SK-N-SH (cell line): ENCODE data around the gene EMILIN2. TPM values are rescaled to one million over a fixed set of nuclear protein-coding genes. Genes with fewer than 3 reads are reported as not detected.

Experiments used
- CTCF ChIA-PET: fragments of 300-600, 350-600 bp; formaldehyde crosslinking; extraction: SDS; loops from one replicate; lab custom pipeline; 2021; lab: Yijun Ruan, JAX
- POLR2A ChIA-PET: fragments of 350-600 bp; sonication (Branson Sonifier 250); formaldehyde crosslinking; extraction: SDS; loops from one replicate; lab custom pipeline; 2020; ENCODE audit warnings: antibody characterized with exemption, inconsistent platforms; lab: Yijun Ruan, JAX
- DNase-seq: peaks from one replicate; pipeline ENCODE4 v3.0.0; 2012
- H2AFZ ChIP-seq: fragments of 200-600 bp; sonication (generic); 2 replicates; pipeline ENCODE4 v1.8.1; 2016; ENCODE audit warnings: antibody characterized with exemption, mild to moderate bottlenecking, low read depth
- H3F3A ChIP-seq: fragments of 200-600 bp; sonication (generic); replicated peaks from 2 replicates; pipeline ENCODE3; 2016; ENCODE audit warnings: antibody characterized with exemption, mild to moderate bottlenecking; ENCODE audit not compliant: insufficient read depth
- H3K27ac ChIP-seq, 2 experiments: fragments of 200-500 bp in 1 of 2; fragments of 200-600 bp in 1 of 2; sonication (Bioruptor generic) in 1 of 2; sonication (generic), shearing (Covaris generic) in 1 of 2; 2 replicates each; pipeline versions ENCODE4 v1.5.1 to v1.6.1; 2014 to 2016; ENCODE audit warnings: low read depth in 2 of 2, inconsistent platforms in 1 of 2, low read length in 1 of 2, mild to moderate bottlenecking in 1 of 2, mixed read lengths in 1 of 2
- H3K27me3 ChIP-seq: fragments of 200-600 bp; sonication (generic), shearing (Covaris generic); 2 replicates; pipeline ENCODE4 v1.6.1; 2016; ENCODE audit warnings: mixed run types; ENCODE audit not compliant: insufficient read depth
- H3K36me3 ChIP-seq, 2 experiments: fragments of 200-500 bp in 1 of 2; fragments of 200-600 bp in 1 of 2; sonication (Bioruptor generic) in 1 of 2; sonication (generic) in 1 of 2; replicated peaks in 1 of 2; 2 replicates each; pipeline versions ENCODE3 to v1.5.1; 2014 to 2016; ENCODE audit warnings: low read length in 1 of 2, mild to moderate bottlenecking in 1 of 2; ENCODE audit not compliant: insufficient read depth in 2 of 2, control insufficient read depth in 1 of 2
- H3K4me1 ChIP-seq, 2 experiments: fragments of 200-500 bp in 1 of 2; fragments of 200-600 bp in 1 of 2; sonication (Bioruptor generic) in 1 of 2; sonication (generic), shearing (Covaris generic) in 1 of 2; 2 replicates each; pipeline versions ENCODE4 v1.5.1 to v1.6.1; 2014 to 2016; ENCODE audit warnings: low read depth in 1 of 2, low read length in 1 of 2, mixed run types in 1 of 2; ENCODE audit not compliant: insufficient read depth in 2 of 2, control insufficient read depth in 1 of 2
- H3K4me2 ChIP-seq: fragments of 200-600 bp; sonication (generic), shearing (Covaris generic); 2 replicates; pipeline ENCODE4 v1.6.1; 2017; ENCODE audit warnings: mixed run types
- H3K4me3 ChIP-seq, 2 experiments: fragments of 200-500 bp in 1 of 2; fragments of 200-600 bp in 1 of 2; sonication (Bioruptor generic) in 1 of 2; sonication (generic), shearing (Covaris generic) in 1 of 2; 2 replicates each; pipeline versions ENCODE4 v1.5.1 to v1.8.1; 2014 to 2016; ENCODE audit warnings: low read depth in 2 of 2, inconsistent platforms in 1 of 2, low read length in 1 of 2, mild to moderate bottlenecking in 1 of 2, mixed read lengths in 1 of 2, moderate library complexity in 1 of 2
- H3K79me2 ChIP-seq: fragments of 200-600 bp; sonication (generic); 2 replicates; pipeline ENCODE4 v1.8.1; 2017; ENCODE audit warnings: mild to moderate bottlenecking; ENCODE audit not compliant: insufficient read depth
- H3K9ac ChIP-seq: fragments of 200-600 bp; sonication (generic); 2 replicates; pipeline ENCODE4 v1.6.1; 2017; ENCODE audit warnings: mixed run types
- H3K9me2 ChIP-seq: fragments of 200-600 bp; sonication (generic); 2 replicates; pipeline ENCODE4 v1.6.1; 2017; ENCODE audit warnings: mixed run types
- H3K9me3 ChIP-seq: fragments of 200-600 bp; sonication (generic); 2 replicates; pipeline ENCODE4 v1.6.1; 2017; ENCODE audit warnings: mixed run types, mild to moderate bottlenecking, moderate library complexity
- H4K20me1 ChIP-seq: fragments of 200-600 bp; sonication (generic); 2 replicates; pipeline ENCODE4 v1.6.1; 2017; ENCODE audit warnings: mild to moderate bottlenecking, mixed run types; ENCODE audit not compliant: insufficient read depth
- CHD2 ChIP-seq: fragments of 150-350 bp; IDR thresholded peaks from 2 replicates; pipeline ENCODE4 v1.6.1; 2018; ENCODE audit warnings: low read length; ENCODE audit not compliant: partially characterized antibody
- EP300 ChIP-seq, 2 experiments: IDR thresholded peaks; 2 replicates each; pipeline versions ENCODE4 v1.4.0 to v1.6.1; 2012; ENCODE audit warnings: borderline replicate concordance in 1 of 2, low read depth in 1 of 2, low read length in 1 of 2
- FOSL2 ChIP-seq: IDR thresholded peaks from 2 replicates; pipeline ENCODE4 v1.4.0; 2012; ENCODE audit warnings: low read depth, mild to moderate bottlenecking, moderate library complexity, borderline replicate concordance
- JUND ChIP-seq: IDR thresholded peaks from 2 replicates; pipeline ENCODE4 v1.4.0; 2012
- NFIC ChIP-seq: IDR thresholded peaks from 2 replicates; pipeline ENCODE4 v1.4.0; 2012; ENCODE audit warnings: borderline replicate concordance
- NRF1 ChIP-seq: IDR thresholded peaks from 2 replicates; pipeline ENCODE4 v1.6.1; 2012; ENCODE audit warnings: low read depth, mild to moderate bottlenecking, low read length
- POLR2AphosphoS5 ChIP-seq: IDR thresholded peaks from 2 replicates; pipeline ENCODE4 v1.6.1; 2012; ENCODE audit warnings: low read depth, low read length
- RCOR1 ChIP-seq: fragments of 150-350 bp; IDR thresholded peaks from 2 replicates; pipeline ENCODE4 v1.6.1; 2017; ENCODE audit warnings: antibody characterized with exemption, low read length
- RFX5 ChIP-seq: IDR thresholded peaks from 2 replicates; pipeline ENCODE4 v1.6.1; 2012; ENCODE audit warnings: mild to moderate bottlenecking, improper control_type of control experiment, low read length
- TCF12 ChIP-seq: IDR thresholded peaks from 2 replicates; pipeline ENCODE4 v1.4.0; 2012
- TEAD4 ChIP-seq: IDR thresholded peaks from 2 replicates; pipeline ENCODE4 v1.4.0; 2012; ENCODE audit warnings: mild to moderate bottlenecking, borderline replicate concordance; ENCODE audit not compliant: insufficient read depth
- WGBS: methylation state at CpG from one replicate; pipeline ENCODE4 v1.1.6; 2017; ENCODE audit warnings: low lambda C conversion rate; 5-methylcytosine and 5-hydroxymethylcytosine counted together
- polyA plus RNA-seq, 3 experiments: library from polyadenylated mRNA; depleted of rRNA; stranded (reverse); fragments of >200 nt; gene quantifications; 2 replicates each; pipeline ENCODE4 v1.2.3, GENCODE V29; 2012
- TF ChIP-seq, protein P1 (sequence below): IDR thresholded peaks from 2 replicates; pipeline ENCODE4 v1.6.1; 2012; ENCODE audit warnings: mild to moderate bottlenecking, low read depth, low read length, moderate library complexity
- TF ChIP-seq, protein P2 (sequence below): fragments of 150-350 bp; IDR thresholded peaks from 2 replicates; pipeline ENCODE4 v1.6.1; 2017; ENCODE audit warnings: antibody characterized with exemption, low read length, low read depth, borderline replicate concordance
- TF ChIP-seq, protein P3 (sequence below): fragments of 200-600 bp; sonication (generic); IDR thresholded peaks from 2 replicates; pipeline ENCODE4 v1.6.1; 2017; ENCODE audit warnings: antibody characterized with exemption, mild to moderate bottlenecking, moderate library complexity
- TF ChIP-seq, protein P4 (sequence below): fragments of 150-350 bp; IDR thresholded peaks from 2 replicates; pipeline ENCODE4 v1.6.1; 2016; ENCODE audit warnings: mild to moderate bottlenecking, low read depth, low read length

The EMILIN2 gene
- polyA plus RNA-seq, 1 of the 3 experiments (the other 2 are of a cell fraction), result 1.4 TPM

DNA sequence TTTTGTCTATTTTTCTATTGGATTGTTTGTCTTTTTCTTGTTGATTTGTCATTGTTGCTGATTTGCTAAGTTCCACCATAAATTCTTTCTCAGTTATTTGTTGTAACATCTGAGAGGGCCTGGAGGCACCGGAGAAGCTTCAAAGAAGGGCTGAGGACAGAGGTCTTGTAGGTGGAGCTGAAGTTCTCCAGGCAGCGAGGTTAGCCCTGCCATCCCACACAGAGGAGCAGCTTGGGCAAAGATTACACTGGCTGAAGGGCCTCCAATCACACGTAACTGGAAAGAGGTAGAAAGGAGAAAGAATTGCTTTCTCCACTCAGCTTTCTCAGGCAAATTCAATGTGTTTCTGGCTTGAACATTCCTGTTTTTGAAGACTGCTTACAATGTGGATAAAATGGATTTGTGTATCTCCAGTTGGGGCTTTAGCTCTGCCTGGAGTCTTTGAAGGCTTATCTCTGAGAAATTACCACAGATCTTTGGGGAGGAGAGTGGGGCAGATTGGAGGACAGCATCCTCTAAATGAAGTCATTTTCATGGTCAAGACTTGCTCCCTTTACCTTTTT lies 21.1 kb upstream of the EMILIN2 start:
- Histone ChIP-seq H3K4me2 (no peak overlapping the region), H3K9ac (no peak overlapping the region), H3F3A (no peaks in the 10 kb centered on the region), H4K20me1 (no peaks in the 10 kb centered on the region), H3K9me2 (no peaks in the 10 kb centered on the region), H3K4me1 (no peaks in the 10 kb centered on the region), H3K9me3 (no peaks in the 10 kb centered on the region), H3K4me3 (no peak overlapping the region), H3K27ac (no peak overlapping the region), H3K36me3 (no peaks in the 10 kb centered on the region), H3K27me3 (no peaks in the 10 kb centered on the region; the same call in 1 of the 2 replicates), H2AFZ (no peak overlapping the region)
- DNase-seq, result no peak
- WGBS, result 47% methylated on average over 3 of the region's 3 CpGs
- POLR2A ChIA-PET, result no interaction called here
- TF ChIP-seq, protein P1, sequence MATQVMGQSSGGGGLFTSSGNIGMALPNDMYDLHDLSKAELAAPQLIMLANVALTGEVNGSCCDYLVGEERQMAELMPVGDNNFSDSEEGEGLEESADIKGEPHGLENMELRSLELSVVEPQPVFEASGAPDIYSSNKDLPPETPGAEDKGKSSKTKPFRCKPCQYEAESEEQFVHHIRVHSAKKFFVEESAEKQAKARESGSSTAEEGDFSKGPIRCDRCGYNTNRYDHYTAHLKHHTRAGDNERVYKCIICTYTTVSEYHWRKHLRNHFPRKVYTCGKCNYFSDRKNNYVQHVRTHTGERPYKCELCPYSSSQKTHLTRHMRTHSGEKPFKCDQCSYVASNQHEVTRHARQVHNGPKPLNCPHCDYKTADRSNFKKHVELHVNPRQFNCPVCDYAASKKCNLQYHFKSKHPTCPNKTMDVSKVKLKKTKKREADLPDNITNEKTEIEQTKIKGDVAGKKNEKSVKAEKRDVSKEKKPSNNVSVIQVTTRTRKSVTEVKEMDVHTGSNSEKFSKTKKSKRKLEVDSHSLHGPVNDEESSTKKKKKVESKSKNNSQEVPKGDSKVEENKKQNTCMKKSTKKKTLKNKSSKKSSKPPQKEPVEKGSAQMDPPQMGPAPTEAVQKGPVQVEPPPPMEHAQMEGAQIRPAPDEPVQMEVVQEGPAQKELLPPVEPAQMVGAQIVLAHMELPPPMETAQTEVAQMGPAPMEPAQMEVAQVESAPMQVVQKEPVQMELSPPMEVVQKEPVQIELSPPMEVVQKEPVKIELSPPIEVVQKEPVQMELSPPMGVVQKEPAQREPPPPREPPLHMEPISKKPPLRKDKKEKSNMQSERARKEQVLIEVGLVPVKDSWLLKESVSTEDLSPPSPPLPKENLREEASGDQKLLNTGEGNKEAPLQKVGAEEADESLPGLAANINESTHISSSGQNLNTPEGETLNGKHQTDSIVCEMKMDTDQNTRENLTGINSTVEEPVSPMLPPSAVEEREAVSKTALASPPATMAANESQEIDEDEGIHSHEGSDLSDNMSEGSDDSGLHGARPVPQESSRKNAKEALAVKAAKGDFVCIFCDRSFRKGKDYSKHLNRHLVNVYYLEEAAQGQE, result no peak
- TF ChIP-seq EP300 (IDR thresholded peaks at IDR 0.05; ENCODE audit: borderline replicate concordance in 1 of 2, low read depth in 1 of 2, low read length in 1 of 2) (no peak), NFIC (no peak), JUND (no peak), RCOR1 (no peak), RFX5 (no peak), CHD2 (no peak), TCF12 (no peak), FOSL2 (no peak), POLR2AphosphoS5 (no peak), TEAD4 (no peak), NRF1 (no peak)
- TF ChIP-seq, protein P2, sequence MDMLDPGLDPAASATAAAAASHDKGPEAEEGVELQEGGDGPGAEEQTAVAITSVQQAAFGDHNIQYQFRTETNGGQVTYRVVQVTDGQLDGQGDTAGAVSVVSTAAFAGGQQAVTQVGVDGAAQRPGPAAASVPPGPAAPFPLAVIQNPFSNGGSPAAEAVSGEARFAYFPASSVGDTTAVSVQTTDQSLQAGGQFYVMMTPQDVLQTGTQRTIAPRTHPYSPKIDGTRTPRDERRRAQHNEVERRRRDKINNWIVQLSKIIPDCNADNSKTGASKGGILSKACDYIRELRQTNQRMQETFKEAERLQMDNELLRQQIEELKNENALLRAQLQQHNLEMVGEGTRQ, result no peak
- TF ChIP-seq, protein P3, sequence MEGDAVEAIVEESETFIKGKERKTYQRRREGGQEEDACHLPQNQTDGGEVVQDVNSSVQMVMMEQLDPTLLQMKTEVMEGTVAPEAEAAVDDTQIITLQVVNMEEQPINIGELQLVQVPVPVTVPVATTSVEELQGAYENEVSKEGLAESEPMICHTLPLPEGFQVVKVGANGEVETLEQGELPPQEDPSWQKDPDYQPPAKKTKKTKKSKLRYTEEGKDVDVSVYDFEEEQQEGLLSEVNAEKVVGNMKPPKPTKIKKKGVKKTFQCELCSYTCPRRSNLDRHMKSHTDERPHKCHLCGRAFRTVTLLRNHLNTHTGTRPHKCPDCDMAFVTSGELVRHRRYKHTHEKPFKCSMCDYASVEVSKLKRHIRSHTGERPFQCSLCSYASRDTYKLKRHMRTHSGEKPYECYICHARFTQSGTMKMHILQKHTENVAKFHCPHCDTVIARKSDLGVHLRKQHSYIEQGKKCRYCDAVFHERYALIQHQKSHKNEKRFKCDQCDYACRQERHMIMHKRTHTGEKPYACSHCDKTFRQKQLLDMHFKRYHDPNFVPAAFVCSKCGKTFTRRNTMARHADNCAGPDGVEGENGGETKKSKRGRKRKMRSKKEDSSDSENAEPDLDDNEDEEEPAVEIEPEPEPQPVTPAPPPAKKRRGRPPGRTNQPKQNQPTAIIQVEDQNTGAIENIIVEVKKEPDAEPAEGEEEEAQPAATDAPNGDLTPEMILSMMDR, result no peak
- TF ChIP-seq, protein P4, sequence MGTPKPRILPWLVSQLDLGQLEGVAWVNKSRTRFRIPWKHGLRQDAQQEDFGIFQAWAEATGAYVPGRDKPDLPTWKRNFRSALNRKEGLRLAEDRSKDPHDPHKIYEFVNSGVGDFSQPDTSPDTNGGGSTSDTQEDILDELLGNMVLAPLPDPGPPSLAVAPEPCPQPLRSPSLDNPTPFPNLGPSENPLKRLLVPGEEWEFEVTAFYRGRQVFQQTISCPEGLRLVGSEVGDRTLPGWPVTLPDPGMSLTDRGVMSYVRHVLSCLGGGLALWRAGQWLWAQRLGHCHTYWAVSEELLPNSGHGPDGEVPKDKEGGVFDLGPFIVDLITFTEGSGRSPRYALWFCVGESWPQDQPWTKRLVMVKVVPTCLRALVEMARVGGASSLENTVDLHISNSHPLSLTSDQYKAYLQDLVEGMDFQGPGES, result no peak
- TF ChIP-seq, all 33 proteins: peak for 0
- no peaks in the 10 kb centered on the region for H3K79me2 ChIP-seq
- CTCF ChIA-PET, result no interaction called here
